ENCODE data around the gene GPRASP1.

DNA sequence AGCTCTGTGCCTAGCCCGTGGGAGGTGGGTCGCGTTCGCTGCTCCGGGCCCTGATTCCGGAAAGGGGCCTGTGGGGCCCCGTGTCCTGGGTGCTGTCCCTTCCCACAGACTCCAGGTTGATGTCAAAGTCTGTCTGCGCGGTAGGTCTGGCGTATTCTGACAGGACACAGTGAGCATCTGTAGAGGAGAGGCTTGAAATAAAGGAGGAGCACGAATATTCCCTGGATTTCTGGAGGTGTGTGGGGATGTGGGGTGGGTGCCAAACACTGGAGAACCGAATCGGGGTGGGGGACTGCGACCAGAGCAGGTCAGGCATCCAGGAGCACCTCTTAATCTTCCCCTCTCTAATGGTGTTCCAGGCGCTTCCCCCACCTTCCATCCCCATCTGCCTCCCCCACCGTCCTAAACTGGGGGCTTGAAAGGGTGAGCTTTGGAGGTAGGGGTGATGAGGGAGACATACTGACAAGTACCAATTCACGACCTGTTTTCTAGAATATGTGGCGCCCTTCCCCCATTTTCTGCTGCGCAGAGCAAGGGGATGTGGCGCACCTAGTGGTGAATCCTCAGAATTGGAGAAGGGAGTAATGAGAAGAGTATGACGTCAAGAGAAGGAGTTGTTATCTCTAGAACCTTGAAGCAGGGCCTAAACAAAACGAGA, 877 bp downstream of the GPRASP1 start:
- TF ChIP-seq, protein P1, sequence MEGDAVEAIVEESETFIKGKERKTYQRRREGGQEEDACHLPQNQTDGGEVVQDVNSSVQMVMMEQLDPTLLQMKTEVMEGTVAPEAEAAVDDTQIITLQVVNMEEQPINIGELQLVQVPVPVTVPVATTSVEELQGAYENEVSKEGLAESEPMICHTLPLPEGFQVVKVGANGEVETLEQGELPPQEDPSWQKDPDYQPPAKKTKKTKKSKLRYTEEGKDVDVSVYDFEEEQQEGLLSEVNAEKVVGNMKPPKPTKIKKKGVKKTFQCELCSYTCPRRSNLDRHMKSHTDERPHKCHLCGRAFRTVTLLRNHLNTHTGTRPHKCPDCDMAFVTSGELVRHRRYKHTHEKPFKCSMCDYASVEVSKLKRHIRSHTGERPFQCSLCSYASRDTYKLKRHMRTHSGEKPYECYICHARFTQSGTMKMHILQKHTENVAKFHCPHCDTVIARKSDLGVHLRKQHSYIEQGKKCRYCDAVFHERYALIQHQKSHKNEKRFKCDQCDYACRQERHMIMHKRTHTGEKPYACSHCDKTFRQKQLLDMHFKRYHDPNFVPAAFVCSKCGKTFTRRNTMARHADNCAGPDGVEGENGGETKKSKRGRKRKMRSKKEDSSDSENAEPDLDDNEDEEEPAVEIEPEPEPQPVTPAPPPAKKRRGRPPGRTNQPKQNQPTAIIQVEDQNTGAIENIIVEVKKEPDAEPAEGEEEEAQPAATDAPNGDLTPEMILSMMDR (conservative IDR thresholded peaks at IDR 0.05 in 1 of 2, IDR thresholded peaks at IDR 0.05 in 1 of 2; ENCODE audit: low read depth in 1 of 2, low read length in 2 of 2), result peak; percentile 51 to 60
- TF ChIP-seq EZH2 (IDR thresholded peaks at IDR 0.05; ENCODE audit: low read length, missing control alignments), result no peak

All from fibroblast of lung (primary cell).